H9 (cell line): Measurements from ENCODE around the gene CD86. TPM values are rescaled to one million over a fixed set of nuclear protein-coding genes. Genes with fewer than 3 reads are reported as not detected.

Experiments used
- DNase-seq: peaks from one replicate; pipeline ENCODE4 v3.0.0-alpha.2; 2017
- H2AFZ ChIP-seq: one replicate; pipeline ENCODE4 v1.6.1; 2013; ENCODE audit warnings: mild to moderate bottlenecking, low read length, control low read depth, moderate library complexity
- H2AK5ac ChIP-seq: 2 replicates; pipeline ENCODE4 v1.6.1; 2013; ENCODE audit warnings: low read length, control low read depth, mixed read lengths; ENCODE audit not compliant: insufficient read length
- H2BK120ac ChIP-seq: one replicate; pipeline ENCODE4 v1.6.1; 2013; ENCODE audit warnings: low read depth, mild to moderate bottlenecking, low read length, control low read depth, inconsistent platforms; ENCODE audit not compliant: poor library complexity, severe bottlenecking
- H2BK12ac ChIP-seq: 2 replicates; pipeline ENCODE4 v1.6.1; 2013; ENCODE audit warnings: low read length, control low read depth, mixed read lengths, low read depth; ENCODE audit not compliant: insufficient read length
- H2BK15ac ChIP-seq: 2 replicates; pipeline ENCODE4 v1.6.1; 2013; ENCODE audit warnings: low read depth, low read length, control low read depth
- H2BK20ac ChIP-seq: one replicate; pipeline ENCODE4 v1.6.1; 2013; ENCODE audit warnings: low read depth, mild to moderate bottlenecking, low read length, control low read depth, inconsistent platforms; ENCODE audit not compliant: poor library complexity, severe bottlenecking
- H2BK5ac ChIP-seq: 2 replicates; pipeline ENCODE4 v1.6.1; 2013; ENCODE audit warnings: low read length, control low read depth, mixed read lengths; ENCODE audit not compliant: insufficient read length
- H3K14ac ChIP-seq: 2 replicates; pipeline ENCODE4 v1.6.1; 2013; ENCODE audit warnings: low read length, control low read depth; ENCODE audit not compliant: insufficient read depth
- H3K18ac ChIP-seq: 2 replicates; pipeline ENCODE4 v1.6.1; 2013; ENCODE audit warnings: low read depth, mild to moderate bottlenecking, mixed read lengths, low read length, control low read depth; ENCODE audit not compliant: insufficient read length
- H3K23ac ChIP-seq: 2 replicates; pipeline ENCODE4 v1.6.1; 2013; ENCODE audit warnings: low read length, control low read depth, mixed read lengths, low read depth; ENCODE audit not compliant: insufficient read length
- H3K23me2 ChIP-seq: 2 replicates; pipeline ENCODE4 v1.6.1; 2013; ENCODE audit warnings: low read depth, mild to moderate bottlenecking, mixed read lengths, low read length, control low read depth; ENCODE audit not compliant: insufficient read length, poor library complexity, severe bottlenecking
- H3K27ac ChIP-seq: 2 replicates; pipeline ENCODE4 v1.5.1; 2013; ENCODE audit warnings: low read length, control low read depth, mixed read lengths, low read depth; ENCODE audit not compliant: insufficient read length
- H3K27me3 ChIP-seq: 2 replicates; pipeline ENCODE4 v1.6.1; 2013; ENCODE audit warnings: low read length, control low read depth, inconsistent platforms; ENCODE audit not compliant: insufficient read depth
- H3K4ac ChIP-seq: 2 replicates; pipeline ENCODE4 v1.6.1; 2013; ENCODE audit warnings: low read depth, mild to moderate bottlenecking, control low read depth, inconsistent platforms, low read length, moderate library complexity
- H3K4me1 ChIP-seq: 2 replicates; pipeline ENCODE4 v1.6.1; 2013; ENCODE audit warnings: low read length, control low read depth, inconsistent platforms; ENCODE audit not compliant: insufficient read depth
- H3K4me2 ChIP-seq: 2 replicates; pipeline ENCODE4 v1.6.1; 2013; ENCODE audit warnings: low read length, control low read depth, mixed read lengths; ENCODE audit not compliant: insufficient read length, insufficient read depth
- H3K56ac ChIP-seq: 2 replicates; pipeline ENCODE4 v1.6.1; 2013; ENCODE audit warnings: low read depth, mild to moderate bottlenecking, mixed read lengths, low read length, control low read depth; ENCODE audit not compliant: insufficient read length
- H3K79me1 ChIP-seq: 2 replicates; pipeline ENCODE4 v1.6.1; 2013; ENCODE audit warnings: low read depth, mild to moderate bottlenecking, moderate library complexity, low read length, control low read depth, inconsistent platforms; ENCODE audit not compliant: insufficient read depth, poor library complexity, severe bottlenecking
- H3K79me2 ChIP-seq: 2 replicates; pipeline ENCODE4 v1.6.1; 2013; ENCODE audit warnings: low read length, control low read depth, inconsistent platforms; ENCODE audit not compliant: insufficient read depth
- H3K9ac ChIP-seq: 2 replicates; pipeline ENCODE4 v1.6.1; 2013; ENCODE audit warnings: low read length, control low read depth, mixed read lengths; ENCODE audit not compliant: insufficient read length; ENCODE audit errors: extremely low read depth
- H3K9me3 ChIP-seq: one replicate; pipeline ENCODE4 v1.6.1; 2013; ENCODE audit warnings: low read depth, low read length, inconsistent platforms; ENCODE audit not compliant: control insufficient read depth
- H3T11ph ChIP-seq: one replicate; pipeline ENCODE4 v1.6.1; 2013; ENCODE audit warnings: mild to moderate bottlenecking, low read length, control low read depth, inconsistent platforms
- H4K20me1 ChIP-seq: one replicate; pipeline ENCODE4 v1.6.1; 2013; ENCODE audit not compliant: control insufficient read depth, insufficient read length, insufficient read depth
- H4K5ac ChIP-seq: 2 replicates; pipeline ENCODE4 v1.6.1; 2013; ENCODE audit warnings: low read depth, mild to moderate bottlenecking, mixed read lengths, low read length, control low read depth; ENCODE audit not compliant: insufficient read length
- H4K8ac ChIP-seq: replicated peaks from 2 replicates; pipeline ENCODE4 v1.6.1; 2013; ENCODE audit warnings: low read length, control low read depth, mixed read lengths, low read depth; ENCODE audit not compliant: insufficient read length
- H4K91ac ChIP-seq: 2 replicates; pipeline ENCODE4 v1.6.1; 2013; ENCODE audit warnings: low read depth, mild to moderate bottlenecking, moderate library complexity, mixed read lengths, low read length, control low read depth; ENCODE audit not compliant: insufficient read length
- H3K27ac Mint-ChIP-seq, 3 experiments: 2 replicates in 2 of 3; 3 replicates in 1 of 3; pipeline ENCODE4 v1.8.0; 2020 to 2021; ENCODE audit warnings: mixed read lengths in 3 of 3, mild to moderate bottlenecking in 1 of 3, moderate library complexity in 1 of 3
- H3K27me3 Mint-ChIP-seq: 2 replicates; pipeline ENCODE4 v1.8.0; 2021; ENCODE audit warnings: low read depth, mild to moderate bottlenecking, moderate library complexity, mixed read lengths
- H3K36me3 Mint-ChIP-seq, 3 experiments: 2 replicates in 2 of 3; 3 replicates in 1 of 3; pipeline ENCODE4 v1.8.0; 2020 to 2021; ENCODE audit warnings: low read depth in 3 of 3, mixed read lengths in 3 of 3; ENCODE audit not compliant: insufficient read depth in 1 of 3
- H3K4me1 Mint-ChIP-seq, 2 experiments: 2 replicates each; pipeline ENCODE4 v1.8.0; 2020; ENCODE audit warnings: mixed read lengths in 2 of 2
- H3K4me3 Mint-ChIP-seq, 2 experiments: 2 replicates in 1 of 2; 3 replicates in 1 of 2; pipeline ENCODE4 v1.8.0; 2020 to 2021; ENCODE audit warnings: mild to moderate bottlenecking in 2 of 2, mixed read lengths in 2 of 2, moderate library complexity in 1 of 2
- H3K9me3 Mint-ChIP-seq, 2 experiments: 2 replicates in 1 of 2; 3 replicates in 1 of 2; pipeline ENCODE4 v1.8.0; 2020; ENCODE audit warnings: mild to moderate bottlenecking in 2 of 2, mixed read lengths in 2 of 2, moderate library complexity in 1 of 2
- CTCF ChIP-seq: fragments of 200-600 bp; sonication (generic); conservative IDR thresholded peaks from 3 replicates; pipeline ENCODE4 v1.8.0; 2021; ENCODE audit warnings: antibody characterized with exemption, mild to moderate bottlenecking
- WGBS: extraction: QIAGEN DNeasy Blood & Tissue Kit; methylation state at CpG from one replicate; pipeline ENCODE4 v1.1.7; 2013; ENCODE audit warnings: missing lambda C conversion rate, low lambda C conversion rate, mixed read lengths; ENCODE audit not compliant: insufficient read length; ENCODE audit errors: extremely low coverage; 5-methylcytosine and 5-hydroxymethylcytosine counted together
- total RNA-seq: library from RNA; stranded (reverse); gene quantifications from 2 replicates; pipeline ENCODE4 v1.2.1, GENCODE V29; 2021

Gene CD86
- total RNA-seq, 1 experiment from 2014 or later: not detected

DNA sequence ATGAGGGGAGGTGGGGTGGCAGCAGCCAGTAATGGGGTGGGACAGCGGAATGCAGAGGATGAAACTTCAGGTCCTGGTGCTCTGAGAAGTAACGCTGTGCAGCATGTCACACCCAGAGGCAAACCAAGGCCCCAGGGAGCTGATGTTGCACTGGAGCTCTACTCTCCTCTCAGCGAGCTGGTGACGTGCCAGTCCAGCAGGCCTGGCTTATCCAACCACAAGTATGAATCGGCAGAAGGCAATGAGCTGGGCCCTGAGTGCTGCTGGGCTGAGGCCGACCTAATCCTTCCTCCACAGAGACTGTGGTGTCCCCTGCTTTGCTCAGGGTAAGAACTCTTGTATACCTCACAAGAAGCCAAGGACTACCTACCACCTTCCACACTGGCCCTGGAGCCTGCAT lies 30.5 kb downstream of the CD86 start:
- H3K4me3 Mint-ChIP-seq: no peak overlapping the region
- H3K79me2 ChIP-seq: no peaks in the 10 kb centered on the region
- H2BK5ac ChIP-seq: no peak overlapping the region
- H2BK120ac ChIP-seq: no peak overlapping the region
- H3K9me3 Mint-ChIP-seq: no peaks in the 10 kb centered on the region
- no peak overlapping the region for H3K56ac ChIP-seq
- H3K27ac ChIP-seq: no peak overlapping the region
- no peak overlapping the region for H2BK12ac ChIP-seq
- no peak overlapping the region for H2AK5ac ChIP-seq
- H3K4me1 ChIP-seq: no peaks in the 10 kb centered on the region
- no peak overlapping the region for H4K5ac ChIP-seq
- H3K79me1 ChIP-seq: no peaks in the 10 kb centered on the region
- no peak overlapping the region for H2BK20ac ChIP-seq
- no peak overlapping the region for H2AFZ ChIP-seq
- H3K9me3 ChIP-seq: no peaks in the 10 kb centered on the region
- no peak overlapping the region for H3K14ac ChIP-seq
- no peak for DNase-seq
- H3K9ac ChIP-seq: no peak overlapping the region
- H3K27me3 Mint-ChIP-seq: peaks cover 2% of the 10 kb centered on the region; the same call in 1 of the 2 replicates
- no peak overlapping the region for H3T11ph ChIP-seq
- no peak overlapping the region for H3K23ac ChIP-seq
- no peak overlapping the region for H3K27ac Mint-ChIP-seq
- H3K18ac ChIP-seq: no peak overlapping the region
- no peak overlapping the region for H4K91ac ChIP-seq
- H3K4me1 Mint-ChIP-seq: no peaks in the 10 kb centered on the region
- WGBS: no CpG with 5 or more reads among the region's 6 CpGs
- no peak overlapping the region for H4K8ac ChIP-seq
- H3K4ac ChIP-seq: no peak overlapping the region
- H3K4me2 ChIP-seq: no peak overlapping the region
- H3K23me2 ChIP-seq: no peaks in the 10 kb centered on the region
- TF ChIP-seq CTCF: no peak
- H4K20me1 ChIP-seq: no peaks in the 10 kb centered on the region
- H3K27me3 ChIP-seq: no peaks in the 10 kb centered on the region; the same call in 1 of the 2 replicates
- H3K36me3 Mint-ChIP-seq: no peaks in the 10 kb centered on the region
- no peak overlapping the region for H2BK15ac ChIP-seq
